Measurements from ENCODE around the gene ELMO3.

Gene ELMO3, protein sequence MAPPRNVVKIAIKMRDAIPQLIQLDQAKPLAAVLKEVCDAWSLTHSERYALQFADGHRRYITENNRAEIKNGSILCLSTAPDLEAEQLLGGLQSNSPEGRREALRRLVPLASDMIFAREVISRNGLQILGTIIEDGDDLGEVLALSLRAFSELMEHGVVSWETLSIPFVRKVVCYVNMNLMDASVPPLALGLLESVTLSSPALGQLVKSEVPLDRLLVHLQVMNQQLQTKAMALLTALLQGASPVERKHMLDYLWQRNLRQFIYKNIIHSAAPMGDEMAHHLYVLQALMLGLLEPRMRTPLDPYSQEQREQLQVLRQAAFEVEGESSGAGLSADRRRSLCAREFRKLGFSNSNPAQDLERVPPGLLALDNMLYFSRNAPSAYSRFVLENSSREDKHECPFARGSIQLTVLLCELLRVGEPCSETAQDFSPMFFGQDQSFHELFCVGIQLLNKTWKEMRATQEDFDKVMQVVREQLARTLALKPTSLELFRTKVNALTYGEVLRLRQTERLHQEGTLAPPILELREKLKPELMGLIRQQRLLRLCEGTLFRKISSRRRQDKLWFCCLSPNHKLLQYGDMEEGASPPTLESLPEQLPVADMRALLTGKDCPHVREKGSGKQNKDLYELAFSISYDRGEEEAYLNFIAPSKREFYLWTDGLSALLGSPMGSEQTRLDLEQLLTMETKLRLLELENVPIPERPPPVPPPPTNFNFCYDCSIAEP

DNA sequence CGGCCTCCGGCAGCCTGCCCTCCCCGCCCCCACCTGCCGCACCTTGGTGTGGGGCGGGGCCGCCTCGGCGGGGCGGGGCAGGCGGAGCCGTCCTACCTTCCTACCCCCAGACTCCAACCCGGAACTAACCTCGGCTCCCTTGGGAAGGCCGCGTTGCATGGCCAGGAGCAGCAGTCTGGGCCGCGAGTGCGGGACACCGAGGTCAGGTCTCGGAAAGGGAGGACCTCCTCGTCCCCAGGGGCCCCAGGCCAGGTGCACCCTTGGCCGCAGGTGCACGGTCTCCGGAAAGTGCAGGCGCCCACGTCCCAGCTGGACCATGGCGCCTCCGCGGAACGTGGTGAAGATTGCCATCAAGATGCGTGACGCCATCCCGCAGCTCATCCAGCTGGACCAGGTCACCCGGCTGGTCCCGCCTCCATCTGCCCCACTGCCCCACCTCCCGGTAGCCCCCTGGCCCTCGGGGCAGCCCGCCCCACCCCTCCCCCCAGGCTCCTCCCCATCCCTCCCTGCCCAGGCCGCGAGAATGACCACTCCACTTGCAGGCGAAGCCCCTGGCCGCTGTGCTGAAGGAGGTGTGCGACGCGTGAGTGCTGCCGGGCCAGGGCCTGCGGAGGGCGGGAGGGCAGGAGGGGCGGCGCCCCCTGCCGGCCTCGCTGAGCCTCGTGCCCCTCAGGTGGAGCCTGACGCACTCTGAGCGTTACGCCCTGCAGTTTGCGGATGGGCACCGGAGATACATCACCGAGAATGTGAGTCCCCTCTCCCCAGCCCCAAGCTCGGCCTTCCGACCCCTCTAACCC lies at the start of gene ELMO3:
ELMO3 (plus strand) TSS at position 121 of the 797 bp plus-strand sequence; CDS start at position 317, 196 bp downstream.
- no peak for DNase-seq

DNA sequence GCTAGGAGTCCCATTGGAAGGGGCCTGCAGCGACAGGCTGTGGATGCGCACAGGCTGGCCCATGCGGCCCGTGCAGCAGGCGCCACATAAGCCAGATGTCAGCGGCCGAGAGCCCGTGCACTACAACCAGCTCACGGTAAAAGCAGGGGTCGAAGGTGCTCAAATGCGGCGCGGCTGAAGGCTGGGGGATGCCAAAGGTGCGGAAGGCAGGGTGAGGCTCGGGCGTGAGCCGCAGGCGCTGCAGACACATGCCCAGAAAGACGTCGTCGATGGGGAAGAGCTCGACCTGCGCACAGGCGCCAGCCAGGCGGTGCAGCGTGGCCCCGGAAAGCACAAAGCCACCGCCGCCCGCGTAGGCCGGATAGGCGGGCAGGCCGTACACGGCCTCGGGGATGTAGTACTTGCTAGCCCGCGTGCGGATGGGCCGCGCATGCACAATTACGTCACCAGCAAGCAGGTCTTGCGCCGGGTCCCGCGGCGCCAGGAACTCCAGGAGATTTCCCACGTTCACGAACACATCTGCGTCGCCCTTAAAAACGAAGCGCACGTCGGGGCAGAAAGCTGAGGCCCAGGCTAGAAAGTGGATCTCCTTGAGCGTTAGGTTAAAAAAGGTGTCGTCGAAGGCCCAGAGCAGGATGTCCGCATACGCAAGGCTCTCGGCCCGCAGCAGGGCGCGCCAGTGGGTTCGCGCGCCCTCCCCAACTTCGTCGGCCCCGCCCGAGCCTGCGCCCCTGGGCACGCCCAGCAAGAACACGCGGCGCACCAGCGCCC lies 49.5 kb upstream of the ELMO3 start:
- DNase-seq: no peak

DNA sequence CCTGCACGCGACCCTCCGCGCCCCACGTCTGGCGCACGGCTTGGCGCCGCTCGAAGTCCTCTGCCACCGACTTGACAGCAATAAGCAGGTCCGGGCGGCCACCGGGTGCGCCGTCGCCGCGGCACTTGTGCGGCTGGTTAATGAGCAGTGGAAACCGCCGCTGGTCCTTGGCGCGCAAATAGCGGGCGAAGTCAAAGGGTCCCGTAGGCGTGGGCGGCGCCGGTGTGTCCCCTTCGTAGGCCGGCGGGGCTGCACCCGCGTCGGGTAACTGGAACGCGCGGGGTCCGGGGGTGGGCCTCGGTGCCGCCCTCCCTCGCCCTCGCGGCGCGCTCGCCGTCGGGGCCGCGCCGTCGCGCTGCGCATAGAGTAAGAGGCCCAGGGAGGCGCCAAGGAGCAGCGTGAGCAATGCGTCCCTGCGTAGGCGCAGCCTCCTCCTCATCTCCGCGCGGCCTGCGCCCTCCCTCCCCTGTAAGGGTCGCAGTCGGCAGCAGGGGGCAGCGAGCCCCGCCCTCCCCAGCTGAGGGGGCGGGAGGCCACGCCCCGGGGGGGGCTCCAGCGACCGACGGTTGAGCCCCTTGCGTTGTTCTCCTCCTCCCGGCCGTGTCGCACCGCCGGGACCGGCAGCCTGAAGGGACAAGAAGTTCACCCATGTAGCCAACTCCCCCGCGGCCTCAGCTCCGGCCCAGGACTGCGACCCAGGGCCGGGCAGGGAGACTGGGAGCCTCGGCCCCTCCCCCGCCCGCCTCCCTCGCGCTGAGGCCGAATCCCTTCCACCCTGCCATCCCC lies 48.7 kb upstream of the ELMO3 start:
- peak; percentile 50 for DNase-seq

DNA sequence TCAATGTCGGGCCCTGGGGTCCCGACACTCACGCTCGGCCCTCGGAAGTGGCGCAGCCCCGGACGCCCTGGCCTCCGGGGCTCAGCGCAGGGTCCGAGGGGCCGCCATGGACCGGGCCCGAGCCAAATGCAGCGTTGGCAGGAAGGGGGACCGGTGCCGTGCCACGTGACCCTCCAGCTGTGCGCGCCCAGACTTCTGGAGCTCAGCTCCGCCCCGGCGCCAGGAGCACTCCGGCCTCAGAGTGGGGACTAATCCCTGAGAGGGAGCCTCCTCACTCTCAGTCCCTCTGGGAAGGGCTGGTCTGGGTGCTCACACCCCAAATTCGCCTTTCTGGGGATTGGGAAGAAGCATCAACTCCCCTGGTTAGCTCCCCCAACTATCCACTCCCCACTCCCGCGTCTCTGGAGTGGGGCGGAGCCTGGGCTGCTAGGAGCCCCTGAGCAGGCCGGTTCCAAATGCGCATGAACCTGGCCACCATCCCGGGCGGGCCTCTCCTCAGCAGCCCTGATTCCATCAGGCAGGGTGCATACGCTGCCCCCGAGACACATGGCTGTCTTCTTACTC lies 48.0 kb upstream of the ELMO3 start, which contains the start of gene B3GNT9:
B3GNT9 (minus strand) TSS at position 166 of the 564 bp plus-strand sequence. CDS start 513 bp downstream, outside the sequence.
- peak; percentile 35 for DNase-seq

DNA sequence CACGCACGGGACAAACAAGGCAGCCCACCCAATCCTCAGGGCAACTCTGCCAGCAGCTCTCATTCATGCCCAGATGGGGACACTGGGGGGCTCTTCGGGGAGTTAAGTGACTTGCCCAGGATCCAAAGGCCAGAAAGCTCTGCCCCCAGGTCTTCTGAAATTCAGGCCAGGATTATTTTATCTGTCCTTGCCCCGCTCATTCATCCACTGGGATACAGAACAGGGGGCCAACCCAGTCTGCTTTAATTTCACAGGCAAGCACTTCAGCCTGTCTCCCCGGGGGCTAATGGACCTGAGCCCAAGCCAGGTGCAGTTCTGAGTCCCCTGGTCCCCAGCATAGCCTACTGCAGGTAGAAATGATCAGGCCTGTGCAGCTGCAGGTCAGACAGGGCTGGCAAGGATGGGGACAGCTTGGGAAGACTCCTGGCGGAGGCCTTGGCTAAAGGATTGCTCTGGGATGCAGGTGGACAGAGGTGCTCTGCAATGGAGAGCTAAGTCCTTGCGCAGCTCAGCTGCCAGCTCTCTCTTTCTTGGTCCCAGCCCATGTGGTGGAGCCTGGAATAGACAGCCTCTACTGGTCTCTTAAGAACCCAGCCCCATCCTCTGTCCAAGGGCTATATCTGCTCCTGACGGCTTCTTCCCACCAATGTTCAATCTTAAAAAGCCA lies 47.4 kb upstream of the ELMO3 start:
- no peak for DNase-seq

DNA sequence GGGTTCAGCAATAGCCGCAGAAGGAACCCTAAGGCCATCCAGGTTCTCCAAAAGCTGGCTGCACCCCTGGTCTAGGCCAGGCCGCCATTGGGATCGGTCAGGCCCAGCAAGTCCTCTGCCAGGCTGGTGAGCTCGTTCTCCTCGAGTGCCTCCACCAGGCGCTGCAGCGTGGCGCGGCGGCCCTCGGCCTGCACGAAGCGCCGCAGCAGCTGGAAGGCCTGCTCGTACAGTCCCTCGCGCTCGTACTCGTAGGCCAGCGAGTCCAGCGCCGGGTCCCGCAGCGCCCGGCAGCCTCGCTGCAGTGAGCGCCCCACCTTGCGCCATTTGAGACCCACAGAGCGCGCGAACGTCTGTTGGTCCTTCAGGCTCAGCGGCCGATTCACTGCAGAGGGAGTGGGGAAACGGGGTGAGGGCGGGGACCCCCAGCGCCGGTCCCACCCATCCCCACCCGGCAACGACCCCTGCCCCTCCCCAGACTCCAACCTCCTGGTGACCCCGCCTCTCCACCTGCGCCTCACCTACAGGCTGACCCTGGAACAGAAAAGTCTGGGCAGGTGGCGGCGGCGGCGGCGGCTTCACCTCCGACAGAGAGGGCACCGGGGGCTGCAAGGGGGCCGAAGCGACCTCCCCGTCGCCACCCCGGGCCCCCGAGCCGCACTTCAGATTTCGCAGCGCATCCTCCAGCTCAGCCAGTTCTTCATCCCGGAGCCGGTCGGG lies 44.2 kb upstream of the ELMO3 start:
- DNase-seq: no peak

DNA sequence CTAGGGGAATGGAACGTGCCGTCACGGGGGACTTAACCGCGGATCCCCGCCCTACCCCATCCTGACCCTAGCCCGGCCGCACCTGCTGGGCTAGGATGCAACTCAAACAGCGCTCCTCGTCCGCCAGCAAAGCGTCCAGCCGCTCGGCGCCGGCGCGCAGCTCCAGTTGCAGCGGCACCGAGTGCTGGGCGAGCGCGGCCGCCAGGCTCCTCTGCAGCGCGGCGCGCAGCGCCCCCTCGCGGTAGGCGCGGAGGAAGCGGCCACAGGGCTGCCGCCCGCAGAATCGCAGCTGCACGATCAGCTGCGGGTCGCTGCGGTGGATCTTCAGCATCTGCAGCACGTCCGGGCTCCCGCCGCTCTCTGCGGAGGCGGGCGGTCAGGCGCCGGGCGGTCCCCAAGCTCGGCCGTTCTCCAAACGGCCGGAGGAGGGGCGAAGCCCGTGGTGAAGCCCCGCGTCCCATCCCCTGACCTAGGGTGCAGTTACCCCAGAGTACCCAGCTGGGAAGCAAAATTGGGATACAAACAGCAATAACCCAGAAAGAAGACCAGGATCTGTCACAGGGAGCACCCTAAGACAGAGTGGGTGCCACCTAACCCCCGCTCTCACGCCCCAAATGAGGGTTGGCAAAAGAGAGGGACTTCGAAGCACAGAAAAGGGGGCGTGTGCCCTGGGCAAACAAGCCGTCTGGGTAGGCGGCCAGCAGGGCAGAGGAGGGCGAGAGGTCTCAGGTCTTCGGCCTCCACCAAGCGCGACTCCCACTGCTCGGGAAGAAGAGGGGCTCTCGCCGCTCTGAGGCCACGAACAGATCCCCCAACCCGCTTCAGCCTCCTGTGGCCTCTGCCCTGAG lies 43.4 kb upstream of the ELMO3 start:
- peak; percentile 76 for DNase-seq

DNA sequence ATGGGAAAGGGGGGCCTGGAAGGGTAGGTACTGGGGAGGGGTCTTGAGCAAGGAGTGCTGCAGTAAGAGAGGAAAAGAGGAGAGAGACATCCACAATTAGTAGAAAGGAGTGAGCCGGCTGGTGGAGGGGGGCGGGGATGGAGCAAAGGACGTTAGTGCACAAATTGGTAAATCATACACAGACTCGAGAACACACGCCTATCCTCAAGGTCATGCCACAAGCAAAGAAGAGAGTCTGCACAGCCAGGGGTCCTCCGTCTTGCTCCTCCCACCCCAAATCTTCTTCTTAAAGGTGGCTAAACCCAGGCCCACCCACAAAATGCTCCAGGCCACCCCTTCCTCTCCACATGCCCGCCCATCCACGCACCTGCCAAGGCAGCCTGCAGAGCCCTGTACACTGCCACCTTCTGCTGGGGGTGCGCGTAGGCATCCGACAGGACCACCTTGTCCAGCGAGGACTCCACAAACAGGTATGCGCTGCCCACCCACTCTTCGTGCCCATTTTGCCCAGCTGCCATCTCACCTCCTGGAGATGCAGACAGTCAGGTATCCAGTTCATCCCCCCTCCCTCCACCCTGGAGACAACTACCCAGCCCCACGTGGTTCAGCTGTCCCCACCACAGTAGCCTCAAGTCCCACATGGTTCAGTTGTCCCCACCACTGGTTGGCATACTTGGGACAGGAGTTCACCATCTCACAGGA lies 42.6 kb upstream of the ELMO3 start:
- DNase-seq: no peak

DNA sequence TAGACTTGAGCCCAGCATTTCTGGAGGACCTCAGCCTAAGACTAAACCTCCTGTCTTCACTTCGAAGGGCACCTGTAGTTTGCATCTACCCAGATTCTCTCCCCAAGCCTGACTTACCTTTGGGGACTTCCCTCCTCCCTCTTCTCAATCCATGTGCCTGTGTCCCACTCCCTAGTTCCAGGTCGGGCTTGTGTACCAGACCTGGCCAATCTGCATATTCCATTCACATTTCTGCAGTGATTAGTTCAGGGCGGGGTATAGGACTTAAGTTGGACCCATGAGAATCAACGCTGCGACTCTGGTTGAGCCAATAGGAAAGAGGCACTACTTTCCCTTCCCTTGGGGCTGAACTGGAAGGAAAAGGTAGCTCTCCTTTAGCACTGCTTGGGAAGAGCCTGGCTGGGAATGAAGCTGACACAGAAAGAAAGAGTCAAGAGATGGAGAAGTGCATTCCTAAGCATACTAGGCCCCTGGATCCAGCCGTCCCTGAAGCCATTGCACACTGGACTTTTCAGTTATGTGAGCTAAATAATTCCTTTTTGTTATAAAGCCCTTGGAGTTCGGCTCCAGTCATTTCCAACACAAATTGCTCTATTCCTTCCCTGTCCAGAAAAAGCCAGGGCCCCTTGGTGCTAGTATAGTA lies 41.7 kb upstream of the ELMO3 start:
- DNase-seq: no peak

DNA sequence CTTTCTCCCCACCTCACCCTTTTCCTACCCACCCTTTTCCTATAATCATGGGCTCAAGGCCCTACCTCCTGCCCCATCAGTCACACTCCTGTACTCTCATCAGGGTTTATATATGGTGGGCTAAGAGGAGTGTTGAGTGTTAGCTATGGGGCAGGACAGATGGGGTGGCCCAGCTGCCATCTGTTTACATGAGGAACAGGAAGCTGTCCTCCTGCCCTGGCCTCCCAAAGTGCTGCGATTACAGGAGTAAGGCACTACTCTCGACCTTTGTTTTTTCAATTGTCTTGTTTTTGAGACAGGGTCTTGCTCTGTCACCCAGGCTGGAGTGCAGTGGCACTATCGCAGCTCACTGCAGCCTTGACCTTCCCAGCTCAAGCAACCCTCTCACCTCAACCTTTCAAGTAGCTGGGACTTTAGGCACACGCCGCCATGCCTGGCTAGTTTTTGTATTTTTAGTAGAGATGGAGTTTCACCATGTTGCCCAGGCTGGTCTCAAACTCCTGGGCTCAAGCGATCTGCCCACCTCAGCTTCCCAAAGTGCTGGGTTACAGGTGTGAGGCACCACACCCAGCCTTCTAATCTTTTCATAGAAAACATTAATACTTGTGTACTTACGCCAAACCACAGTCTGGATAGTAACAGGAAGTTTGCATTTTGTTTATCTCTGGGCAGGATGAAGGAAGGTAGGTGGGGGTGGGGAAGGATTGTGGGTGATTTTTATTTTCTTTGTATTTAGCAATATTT lies 40.9 kb upstream of the ELMO3 start:
- no peak for DNase-seq

DNA sequence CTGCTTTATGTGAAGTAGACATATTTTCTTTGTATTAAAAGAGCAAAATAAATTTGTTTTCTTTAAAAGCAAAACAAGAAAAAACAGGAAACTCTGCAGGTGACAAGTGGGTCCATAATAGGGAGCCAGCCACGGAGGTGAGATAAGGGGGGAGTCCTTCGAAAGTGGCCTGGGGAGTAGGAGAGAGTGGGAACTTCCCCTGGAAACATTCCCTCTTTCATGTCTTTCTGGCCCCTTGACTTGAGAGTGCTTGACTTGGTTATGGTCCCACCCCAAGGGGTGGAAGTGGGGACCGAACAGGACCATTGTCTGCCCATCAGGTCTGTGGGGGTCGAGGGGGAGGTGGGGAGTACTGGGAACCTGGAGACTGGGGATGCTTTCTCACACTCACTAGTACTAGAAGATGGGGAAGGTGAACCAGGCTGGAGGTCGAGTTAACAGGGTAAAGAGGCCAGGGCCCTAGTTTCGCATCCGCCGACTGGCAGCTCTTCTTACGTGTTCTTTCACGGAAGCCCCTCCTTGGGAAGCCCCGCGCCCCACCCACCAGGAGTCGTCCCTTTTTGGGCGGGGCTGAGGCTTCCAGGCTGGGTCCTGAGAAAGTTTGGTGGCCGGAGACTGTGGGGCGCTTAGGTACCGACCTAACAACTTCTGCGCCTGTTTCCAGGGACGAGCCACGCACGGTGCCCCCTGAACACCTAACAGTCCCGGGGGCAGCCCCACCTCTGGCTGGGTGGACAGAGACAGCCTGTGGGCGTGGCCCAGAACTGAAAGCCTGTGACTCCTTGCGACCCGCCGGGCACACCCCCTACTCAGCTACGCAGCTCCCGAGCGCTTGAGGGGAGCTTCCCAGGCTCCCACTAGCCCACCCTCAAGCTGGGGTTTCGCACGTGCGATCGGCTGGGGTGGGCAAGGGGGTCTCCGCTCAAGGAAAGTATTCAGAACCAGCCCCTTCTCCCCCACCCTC lies 40.0 kb upstream of the ELMO3 start:
- DNase-seq: peak; percentile 86

DNA sequence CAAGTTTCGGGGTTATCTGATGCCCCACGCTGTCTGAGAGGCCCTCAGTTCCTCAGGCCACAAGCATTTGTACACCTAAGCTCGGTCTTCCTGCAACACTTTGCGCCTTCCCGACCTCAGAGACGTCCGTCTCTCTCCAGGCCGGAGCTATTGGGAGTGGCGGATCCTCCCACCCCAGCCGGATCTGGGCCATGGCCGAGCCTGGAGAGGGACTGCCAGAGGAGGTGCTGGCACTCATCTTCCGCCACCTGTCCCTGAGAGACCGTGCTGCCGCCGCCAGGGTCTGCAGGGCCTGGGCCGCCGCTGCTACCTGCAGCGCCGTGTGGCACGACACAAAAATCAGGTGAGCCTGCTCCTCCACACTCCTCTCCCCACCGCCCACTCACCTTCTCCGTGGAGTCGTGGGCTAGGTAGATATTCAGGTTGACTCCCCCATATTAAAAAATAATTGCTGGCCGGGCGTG lies 37.3 kb upstream of the ELMO3 start:
- DNase-seq: no peak

DNA sequence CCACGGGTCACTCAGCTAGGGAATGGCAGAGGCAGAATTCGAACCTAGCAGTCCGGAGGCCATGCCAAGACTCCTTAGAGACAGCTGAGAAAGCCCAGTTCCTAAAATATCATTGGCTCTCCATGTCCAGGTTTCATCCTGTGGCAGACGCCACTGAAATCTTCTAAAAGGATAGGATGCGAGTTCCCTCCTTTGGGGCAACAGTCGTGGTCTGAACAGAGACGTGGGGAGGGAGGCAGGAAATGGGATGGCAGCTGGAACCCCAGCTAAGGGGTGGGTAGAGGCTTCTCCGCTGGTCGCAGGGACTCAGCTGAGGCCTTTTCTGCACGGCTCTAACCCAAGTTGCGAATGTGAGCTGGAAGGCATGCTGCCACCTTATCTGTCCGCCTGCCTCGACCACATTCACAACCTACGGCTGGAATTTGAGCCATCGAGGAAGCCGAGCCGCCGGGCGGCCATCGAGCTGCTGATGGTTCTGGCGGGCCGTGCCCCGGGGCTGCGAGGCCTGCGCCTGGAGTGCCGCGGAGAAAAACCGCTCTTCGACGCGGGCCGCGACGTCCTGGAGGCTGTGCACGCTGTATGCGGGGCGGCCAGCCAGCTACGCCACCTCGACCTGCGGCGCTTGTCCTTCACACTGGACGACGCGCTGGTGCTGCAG lies 36.3 kb upstream of the ELMO3 start:
- no peak for DNase-seq

DNA sequence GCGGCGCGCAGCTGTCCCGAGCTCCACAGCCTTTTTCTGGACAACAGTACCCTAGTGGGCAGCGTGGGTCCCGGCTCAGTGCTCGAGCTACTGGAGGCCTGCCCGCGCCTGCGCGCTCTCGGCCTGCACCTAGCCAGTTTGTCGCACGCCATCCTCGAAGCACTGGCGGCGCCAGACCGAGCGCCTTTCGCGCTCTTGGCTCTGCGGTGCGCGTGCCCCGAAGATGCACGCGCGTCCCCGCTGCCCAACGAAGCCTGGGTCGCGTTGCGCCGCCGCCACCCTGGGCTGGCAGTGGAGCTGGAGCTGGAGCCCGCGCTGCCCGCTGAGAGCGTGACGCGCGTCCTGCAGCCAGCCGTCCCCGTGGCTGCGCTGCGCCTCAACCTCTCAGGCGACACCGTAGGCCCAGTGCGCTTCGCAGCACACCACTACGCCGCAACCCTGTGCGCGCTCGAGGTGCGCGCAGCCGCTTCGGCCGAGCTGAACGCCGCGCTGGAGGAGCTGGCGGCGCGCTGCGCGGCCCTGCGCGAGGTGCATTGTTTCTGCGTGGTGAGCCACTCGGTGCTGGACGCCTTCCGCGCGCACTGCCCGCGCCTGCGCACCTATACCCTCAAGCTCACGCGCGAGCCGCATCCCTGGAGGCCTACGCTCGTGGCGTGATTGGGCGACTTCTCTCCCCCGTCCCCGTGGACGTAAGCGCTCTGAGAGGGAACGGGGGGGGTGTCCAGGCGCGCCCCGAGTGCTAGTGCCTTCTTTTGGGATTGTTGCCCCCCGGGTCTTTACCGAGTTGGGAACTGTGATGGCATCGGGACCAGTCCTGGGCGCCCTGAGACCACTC lies 35.5 kb upstream of the ELMO3 start:
- DNase-seq: peak; percentile 49
